ENCODE measurements around the gene ST3GAL2.

ST3GAL2 gene

GRCh38 chr16:70437582-70438557 is 1.0 kb downstream of the ST3GAL2 start:
- no peak for DNase-seq (ENCODE audit: low read depth)

- no peak for DNase-seq (ENCODE audit: low read depth)
These were observed 1.8 kb downstream of the ST3GAL2 start for GRCh38 chr16:70437017-70437581.

- DNase-seq (ENCODE audit: low read depth): no peak
These were observed 4.2 kb downstream of the ST3GAL2 start for GRCh38 chr16:70434484-70435260.

GRCh38 chr16:70433458-70434103 is 5.3 kb downstream of the ST3GAL2 start:
- no peak for DNase-seq (ENCODE audit: low read depth)

GRCh38 chr16:70432723-70433457 is 6.0 kb downstream of the ST3GAL2 start:
- DNase-seq (ENCODE audit: low read depth): no peak

GRCh38 chr16:70432356-70432722 is 6.6 kb downstream of the ST3GAL2 start:
- DNase-seq (ENCODE audit: low read depth): no peak

GRCh38 chr16:70430667-70431536 is 8.0 kb downstream of the ST3GAL2 start:
- DNase-seq (ENCODE audit: low read depth): no peak

GRCh38 chr16:70429888-70430666 is 8.8 kb downstream of the ST3GAL2 start:
- no peak for DNase-seq (ENCODE audit: low read depth)

- no peak for DNase-seq (ENCODE audit: low read depth)
These were observed 10.5 kb downstream of the ST3GAL2 start for GRCh38 chr16:70428178-70428998.

GRCh38 chr16:70427786-70428177 is 11.1 kb downstream of the ST3GAL2 start:
- no peak for DNase-seq (ENCODE audit: low read depth)

GRCh38 chr16:70422543-70422942 is 16.4 kb downstream of the ST3GAL2 start:
- DNase-seq (ENCODE audit: low read depth): no peak

- no peak for DNase-seq (ENCODE audit: low read depth)
These were observed 17.2 kb downstream of the ST3GAL2 start for GRCh38 chr16:70421473-70422311.

- no peak for DNase-seq (ENCODE audit: low read depth)
These were observed 17.9 kb downstream of the ST3GAL2 start for GRCh38 chr16:70421014-70421413.

- DNase-seq (ENCODE audit: low read depth): no peak
These were observed 19.2 kb downstream of the ST3GAL2 start for GRCh38 chr16:70419384-70420327.

- no peak for DNase-seq (ENCODE audit: low read depth)
These were observed 19.9 kb downstream of the ST3GAL2 start for GRCh38 chr16:70418993-70419318.

- no peak for DNase-seq (ENCODE audit: low read depth)
These were observed 20.5 kb downstream of the ST3GAL2 start for GRCh38 chr16:70418274-70418992.

Measured in stimulated activated CD8-positive, alpha-beta memory T cell treated with anti-CD3 and anti-CD28 coated beads, Interleukin-15, amount 100 ng/mL, for 24 hours (primary cell).